GM18517 (cell line): ENCODE data around the gene MAB21L2.
"Not testable (repeated sequence)": the region's sequence is repeated elsewhere in the genome, so short reads cannot be mapped to it uniquely, and the experiment has no call there.

ENCODE experiments used
- ATAC-seq: cut with Tn5 transposase; IDR thresholded peaks from one replicate; pipeline ENCODE4 v1.9.1; 2021; ENCODE audit warnings: mild to moderate bottlenecking, moderate library complexity; ENCODE audit not compliant: unreplicated experiment

Gene MAB21L2

DNA sequence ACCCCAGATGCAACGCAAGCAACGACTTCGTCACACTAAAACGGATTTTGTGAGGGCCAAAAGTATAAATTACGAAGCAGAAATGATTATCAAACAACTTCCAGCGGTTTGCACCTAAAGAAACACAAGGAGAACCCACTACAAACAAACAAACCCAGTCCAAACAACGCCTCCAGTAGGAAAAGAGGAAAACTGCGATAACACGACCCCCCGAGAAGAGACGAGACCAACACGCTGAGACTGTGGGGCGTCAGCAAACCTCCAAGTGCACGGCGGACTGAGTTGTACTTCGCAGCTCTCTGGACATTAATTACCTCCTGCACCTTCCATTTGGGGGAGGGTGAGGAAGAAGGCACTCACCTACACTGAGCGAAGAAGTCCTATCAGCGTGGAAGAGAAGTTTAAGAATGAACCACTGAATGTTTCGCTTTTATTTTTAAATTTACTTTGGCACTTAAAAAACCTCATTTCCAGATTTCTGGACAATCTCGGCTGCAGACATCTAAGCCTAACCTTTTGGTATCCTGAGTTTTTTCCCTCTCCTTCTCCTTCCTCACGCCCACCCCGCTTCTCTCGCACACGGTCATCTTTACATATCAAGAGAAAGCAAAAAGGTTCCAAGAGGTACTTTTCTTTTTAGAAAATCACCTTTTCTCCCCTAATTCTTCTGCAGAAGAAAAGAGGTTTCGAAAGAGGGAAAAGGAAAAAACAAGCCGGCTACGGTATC, at the start of gene MAB21L2:
MAB21L2 (plus strand) TSS at position 6 of the 727 bp plus-strand sequence. CDS start 879 bp downstream, outside the sequence.
- no peak for ATAC-seq

DNA sequence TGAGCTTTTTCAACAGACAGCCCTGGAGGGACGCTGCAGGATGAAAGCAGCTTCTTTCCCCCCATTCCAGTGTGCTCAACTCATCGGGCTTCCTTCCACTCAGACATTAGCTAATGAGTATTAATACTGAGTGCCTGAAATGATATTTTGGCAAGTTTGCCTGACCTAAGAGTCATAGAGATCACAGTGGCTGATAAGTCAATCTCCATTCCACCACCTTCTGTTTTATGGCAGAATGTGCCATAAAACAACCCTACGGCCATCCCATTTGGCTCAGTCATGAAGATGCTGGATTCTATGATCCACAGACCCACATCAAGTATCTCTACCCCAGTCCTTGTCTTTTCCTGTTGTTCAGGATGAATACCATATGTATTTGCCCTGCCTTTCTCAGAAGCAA, 48.3 kb upstream of the MAB21L2 start:
- ATAC-seq = no peak

GRCh38 chr4:150534818-150535217, 47.1 kb upstream of the MAB21L2 start:
- ATAC-seq = no peak

GRCh38 chr4:150537911-150538310, 44.0 kb upstream of the MAB21L2 start:
- ATAC-seq = not testable (repeated sequence)

GRCh38 chr4:150540536-150540935, 41.4 kb upstream of the MAB21L2 start:
- ATAC-seq = no peak

DNA sequence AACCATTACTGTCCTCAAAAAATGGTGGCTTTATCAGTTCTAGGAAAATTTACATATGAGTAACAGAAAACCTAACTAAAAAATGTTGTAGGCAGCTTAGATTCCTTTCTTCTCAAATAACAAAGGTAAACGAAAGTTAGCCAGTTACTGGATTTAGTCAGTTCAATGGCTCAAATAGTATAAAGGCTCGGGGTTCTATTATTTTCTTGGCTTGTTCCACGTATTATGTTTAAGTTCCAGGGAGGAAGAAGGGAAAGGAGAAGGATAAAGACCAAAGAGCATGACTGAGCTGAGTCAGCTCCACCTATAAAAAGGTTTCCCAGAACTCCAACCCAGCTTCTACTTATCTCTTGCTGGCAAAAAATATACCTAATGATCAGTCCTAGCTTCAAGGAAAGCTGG, 41.0 kb upstream of the MAB21L2 start:
- no peak for ATAC-seq

- ATAC-seq = no peak
Observed at GRCh38 chr4:150541681-150542080, 40.3 kb upstream of the MAB21L2 start.

DNA sequence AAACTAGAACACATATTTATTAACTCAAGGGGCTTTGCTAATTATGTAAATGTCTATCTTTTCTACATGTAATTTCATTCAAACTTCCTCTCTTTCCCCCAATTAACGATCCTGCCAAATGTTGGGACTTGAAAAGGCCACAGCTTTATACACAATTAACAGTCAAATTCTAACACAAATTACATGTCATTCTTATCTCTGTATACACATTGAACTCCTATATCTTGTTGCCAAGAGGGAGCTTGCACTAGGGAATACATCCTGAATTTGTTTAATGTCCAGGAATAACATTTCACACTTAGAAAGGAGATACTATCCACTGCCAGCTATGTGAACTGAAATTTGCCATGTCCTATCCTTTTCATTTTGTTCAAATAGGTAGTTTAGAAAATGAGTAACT, 38.9 kb upstream of the MAB21L2 start:
- no peak for ATAC-seq

GRCh38 chr4:150546286-150546685, 35.7 kb upstream of the MAB21L2 start:
- no peak for ATAC-seq

DNA sequence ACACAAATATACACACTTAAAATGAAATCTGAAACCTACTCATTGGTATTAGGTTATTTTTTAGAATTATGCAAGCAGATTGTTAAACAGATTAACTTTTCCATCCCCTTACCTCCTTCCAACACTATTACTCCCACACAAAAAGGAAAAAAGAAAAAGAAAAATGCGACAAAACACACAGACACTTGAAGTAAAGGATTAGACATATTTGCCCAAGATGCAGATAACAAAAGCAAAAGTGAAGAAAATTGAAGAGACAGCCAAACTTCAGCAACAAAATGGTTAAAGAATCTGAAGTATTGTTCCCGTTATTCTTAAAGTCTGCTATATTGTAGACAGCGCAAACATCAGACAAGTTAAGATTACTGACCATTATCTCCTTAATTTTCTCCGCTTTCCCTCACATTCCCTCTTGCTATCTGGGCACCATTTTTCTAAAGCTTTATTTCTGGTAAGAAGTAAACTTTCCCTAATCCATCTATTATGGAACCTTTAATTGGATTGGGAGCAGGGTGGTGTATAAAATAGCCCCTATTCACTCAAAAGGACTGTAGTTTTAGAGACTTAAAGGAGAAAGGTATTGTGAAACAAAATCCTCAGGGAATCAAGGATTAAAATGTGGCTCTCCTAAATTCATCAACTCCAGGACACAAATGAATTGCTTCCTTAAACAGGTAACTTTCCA, 34.7 kb upstream of the MAB21L2 start:
- ATAC-seq = no peak

GRCh38 chr4:150557811-150558210, 24.1 kb upstream of the MAB21L2 start:
- not testable (repeated sequence) for ATAC-seq

DNA sequence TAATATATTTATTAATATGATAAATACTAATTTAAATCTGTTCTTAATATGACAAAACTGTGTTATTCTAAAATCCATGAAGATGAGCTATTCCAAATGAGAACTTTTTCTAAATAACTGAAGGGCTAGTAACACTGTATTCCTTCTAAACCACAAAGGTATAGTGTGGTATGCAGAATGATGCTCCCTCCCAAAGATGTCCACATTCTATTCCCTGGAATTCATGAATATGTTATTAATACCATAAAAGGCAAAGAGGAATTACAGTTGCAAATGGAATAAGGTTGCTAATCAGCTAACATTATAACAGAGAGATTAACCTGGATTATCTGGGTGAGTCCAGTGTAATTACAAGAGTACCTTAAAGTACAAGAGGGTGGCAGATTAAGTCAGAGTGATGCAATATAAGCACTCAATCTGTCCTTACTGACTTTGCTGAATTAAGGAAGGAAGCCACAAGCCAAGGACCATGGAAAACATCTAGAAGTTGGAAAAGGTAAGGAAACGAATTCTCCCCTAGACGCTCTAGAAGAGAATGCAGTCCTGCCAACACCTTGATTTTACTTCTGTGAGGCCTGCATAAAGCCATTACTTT, 20.7 kb upstream of the MAB21L2 start:
- ATAC-seq = no peak

- no peak for ATAC-seq
Observed at GRCh38 chr4:150562250-150562649, 19.7 kb upstream of the MAB21L2 start.

- no peak for ATAC-seq
Observed at GRCh38 chr4:150562751-150563150, 19.2 kb upstream of the MAB21L2 start.

DNA sequence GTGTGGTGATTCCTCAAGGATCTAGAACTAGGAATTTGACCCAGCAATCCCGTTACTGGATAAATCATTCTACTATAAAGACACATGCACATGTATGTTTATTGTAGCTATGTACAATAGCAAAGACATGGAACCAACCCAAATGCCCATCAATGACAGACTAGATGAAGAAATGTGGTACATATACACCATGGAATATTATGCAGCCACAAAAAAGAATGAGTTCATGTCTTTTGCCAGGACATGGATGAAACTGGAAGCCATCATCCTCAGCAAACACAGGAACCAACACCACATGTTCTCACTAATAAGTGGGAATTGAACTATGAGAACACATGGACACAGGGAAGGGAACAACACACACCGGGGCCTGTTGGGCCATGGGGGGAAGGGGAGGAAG, 17.0 kb upstream of the MAB21L2 start:
- ATAC-seq = not testable (repeated sequence)

DNA sequence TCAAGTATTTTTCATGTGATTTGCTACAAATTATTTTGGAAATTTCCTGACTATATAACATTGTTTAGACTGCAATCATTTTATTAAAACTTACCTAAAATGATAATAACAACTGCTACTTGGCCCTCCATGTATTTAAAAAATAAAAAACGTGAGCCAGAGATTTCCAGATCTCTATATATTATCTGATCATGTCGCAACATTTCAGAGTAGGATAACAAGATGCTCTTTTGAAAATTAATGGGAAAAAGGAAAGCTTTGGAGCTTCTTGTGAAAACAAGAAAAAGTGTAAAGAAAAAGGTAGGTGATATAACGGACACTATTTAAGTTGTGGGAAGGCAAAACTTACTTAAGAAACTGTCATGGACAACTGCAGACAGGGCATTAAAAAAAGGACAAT, 14.9 kb upstream of the MAB21L2 start:
- no peak for ATAC-seq

DNA sequence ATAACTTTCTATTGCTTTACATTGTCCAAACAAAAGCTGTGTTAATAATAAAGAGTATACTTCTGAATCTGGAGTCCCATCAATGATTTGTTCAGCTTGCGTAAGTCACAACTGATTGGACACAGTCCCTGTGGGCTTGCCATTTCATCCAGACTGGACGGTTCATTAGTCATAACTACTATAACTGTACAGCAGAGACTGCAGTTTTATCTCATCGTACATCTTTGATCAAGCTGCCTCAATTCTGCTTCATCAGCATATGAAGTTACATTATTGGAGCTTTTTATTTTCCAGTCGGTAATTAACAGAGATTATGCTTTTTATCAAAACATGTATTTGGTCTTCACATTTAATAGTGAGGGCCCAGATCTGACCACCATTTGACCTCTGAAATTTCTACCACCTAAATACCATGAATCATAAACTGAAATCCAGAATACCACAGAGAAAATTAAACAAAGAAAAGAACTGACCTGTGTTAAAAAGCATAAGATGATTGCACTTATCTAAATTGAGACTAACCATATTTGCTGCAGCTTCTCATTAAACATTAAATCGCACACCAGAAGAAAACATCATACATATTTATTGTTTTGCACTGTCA, 12.5 kb upstream of the MAB21L2 start:
- no peak for ATAC-seq

DNA sequence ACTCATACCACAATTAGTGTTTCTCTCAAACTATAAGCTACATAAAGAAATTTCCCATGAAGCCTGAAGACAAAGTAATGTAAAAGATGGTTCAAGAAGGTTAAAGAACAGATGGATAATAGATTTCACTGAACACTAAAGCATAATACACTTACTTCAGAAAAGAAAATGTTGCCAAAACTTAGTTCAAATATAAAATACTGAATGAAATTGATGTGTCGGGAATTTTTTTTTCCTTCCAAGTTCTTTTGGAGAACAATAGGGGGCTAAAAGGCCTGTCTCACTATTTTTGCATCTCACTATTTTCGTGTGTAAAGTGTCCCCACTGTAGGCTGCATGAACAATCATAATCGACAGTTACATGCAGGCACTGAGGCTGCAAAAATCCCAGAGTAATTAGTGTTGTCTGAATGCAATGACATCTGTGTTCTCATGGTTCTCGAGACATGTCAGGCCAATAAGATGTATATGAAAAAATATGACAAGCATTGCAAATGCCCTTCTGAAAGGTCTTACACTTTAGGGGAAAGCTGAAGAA, 11.9 kb upstream of the MAB21L2 start:
- ATAC-seq = no peak

DNA sequence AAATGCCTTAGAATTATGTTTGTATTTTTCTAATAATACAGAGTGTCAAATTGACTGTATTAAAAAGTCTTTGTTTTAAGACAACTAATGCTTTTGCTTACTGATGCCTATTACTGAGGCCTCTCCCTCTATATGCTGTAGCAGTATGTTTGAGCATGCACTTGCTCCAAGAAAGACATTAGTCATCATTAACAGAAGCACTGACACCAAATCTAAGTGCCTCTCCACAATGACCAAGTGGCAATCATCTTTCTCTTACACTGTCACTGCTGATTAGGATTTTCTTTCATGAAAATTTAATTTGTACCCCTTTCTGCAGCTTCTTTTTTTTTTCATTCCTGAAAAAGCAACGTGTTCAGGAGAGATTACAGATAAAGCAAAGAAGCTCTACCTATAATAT, 11.1 kb upstream of the MAB21L2 start:
- no peak for ATAC-seq

GRCh38 chr4:150572704-150573504, 9.0 kb upstream of the MAB21L2 start:
- ATAC-seq = no peak

DNA sequence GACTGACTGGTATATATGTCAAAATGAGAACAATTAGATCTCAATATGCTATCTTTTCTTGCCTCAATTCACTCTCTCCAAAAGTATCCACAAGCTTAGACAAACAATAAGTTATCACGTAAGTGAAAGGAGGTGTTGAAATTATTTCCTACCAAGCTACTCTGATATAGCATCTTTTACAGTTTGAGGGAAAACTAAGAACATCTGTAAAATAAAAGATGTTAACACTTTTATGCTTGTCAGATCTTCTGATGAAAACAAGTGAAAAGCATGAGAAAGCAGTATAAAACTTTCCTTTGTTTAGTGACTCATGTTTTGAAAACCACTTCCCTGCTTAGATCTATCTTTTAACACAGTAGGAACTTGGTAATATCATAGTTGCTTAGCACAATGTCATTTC, 8.4 kb upstream of the MAB21L2 start:
- no peak for ATAC-seq
